SU-DHL-6 (cell line): Measurements from ENCODE around the gene IL1R2.

ENCODE experiments used
- EZH2phosphoT487 ChIP-seq: fragments of 200-600 bp; sonication (generic), shearing (Covaris generic); conservative IDR thresholded peaks from 2 replicates; pipeline ENCODE4 v1.6.1; 2018; ENCODE audit warnings: mild to moderate bottlenecking, antibody characterized with exemption, low read length, moderate library complexity, mixed read lengths
- TF ChIP-seq, protein P1 (sequence below): fragments of 200-600 bp; sonication (generic); IDR thresholded peaks from one replicate; pipeline ENCODE4 v1.5.1; 2017; ENCODE audit warnings: antibody characterized with exemption, mild to moderate bottlenecking, low read length, moderate library complexity; ENCODE audit not compliant: insufficient read depth, poor library complexity, severe bottlenecking

DNA sequence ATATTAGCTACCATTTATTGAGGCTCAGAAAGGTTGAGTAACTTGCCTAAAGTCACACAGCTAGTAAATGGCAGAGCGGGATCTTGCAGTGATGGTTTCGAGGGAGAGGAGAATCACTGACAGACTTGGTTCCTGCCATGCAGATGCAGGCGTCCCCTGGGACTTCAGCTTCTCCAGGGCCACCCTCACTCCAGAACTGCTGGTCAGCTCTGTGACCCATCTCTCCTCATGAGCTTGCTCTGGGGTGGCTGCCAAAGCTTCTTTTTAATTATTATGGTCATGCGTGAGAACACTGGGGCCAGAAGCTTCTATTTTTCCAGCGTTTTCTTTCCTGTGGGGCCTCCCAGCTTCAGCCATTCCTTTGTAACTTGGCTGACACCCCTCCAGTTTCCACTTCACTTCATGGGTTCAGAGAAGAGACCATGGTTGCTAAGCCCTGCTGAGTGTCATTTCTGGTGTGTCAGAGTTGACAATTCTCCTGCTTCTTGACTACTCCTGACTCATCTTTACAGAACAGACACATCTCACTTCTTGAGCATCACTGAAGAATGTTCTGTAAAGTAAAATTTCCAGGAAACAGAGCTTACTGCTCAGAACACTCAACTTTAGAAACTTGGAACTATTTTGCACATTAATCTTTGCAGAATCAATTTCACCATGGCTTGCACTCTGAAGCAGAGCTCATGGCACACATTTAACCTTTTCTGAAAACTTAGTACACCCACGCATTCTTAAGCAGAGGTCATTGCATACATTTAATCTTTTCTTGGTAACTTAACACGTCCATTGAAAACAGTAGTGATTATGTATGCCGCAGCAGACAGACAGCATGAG, 70.4 kb downstream of the IL1R2 start:
- TF ChIP-seq, protein P1, sequence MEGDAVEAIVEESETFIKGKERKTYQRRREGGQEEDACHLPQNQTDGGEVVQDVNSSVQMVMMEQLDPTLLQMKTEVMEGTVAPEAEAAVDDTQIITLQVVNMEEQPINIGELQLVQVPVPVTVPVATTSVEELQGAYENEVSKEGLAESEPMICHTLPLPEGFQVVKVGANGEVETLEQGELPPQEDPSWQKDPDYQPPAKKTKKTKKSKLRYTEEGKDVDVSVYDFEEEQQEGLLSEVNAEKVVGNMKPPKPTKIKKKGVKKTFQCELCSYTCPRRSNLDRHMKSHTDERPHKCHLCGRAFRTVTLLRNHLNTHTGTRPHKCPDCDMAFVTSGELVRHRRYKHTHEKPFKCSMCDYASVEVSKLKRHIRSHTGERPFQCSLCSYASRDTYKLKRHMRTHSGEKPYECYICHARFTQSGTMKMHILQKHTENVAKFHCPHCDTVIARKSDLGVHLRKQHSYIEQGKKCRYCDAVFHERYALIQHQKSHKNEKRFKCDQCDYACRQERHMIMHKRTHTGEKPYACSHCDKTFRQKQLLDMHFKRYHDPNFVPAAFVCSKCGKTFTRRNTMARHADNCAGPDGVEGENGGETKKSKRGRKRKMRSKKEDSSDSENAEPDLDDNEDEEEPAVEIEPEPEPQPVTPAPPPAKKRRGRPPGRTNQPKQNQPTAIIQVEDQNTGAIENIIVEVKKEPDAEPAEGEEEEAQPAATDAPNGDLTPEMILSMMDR = no peak
- TF ChIP-seq EZH2phosphoT487 = no peak
